GM20000 (cell line): ENCODE measurements around the gene RERGL.

Source experiments
- DNase-seq: peaks from one replicate; pipeline ENCODE4 v3.0.0; 2012; ENCODE audit warnings: low spot score
- TF ChIP-seq, protein P1 (sequence below): IDR thresholded peaks from 2 replicates; pipeline ENCODE4 v1.5.1; 2012; ENCODE audit warnings: mild to moderate bottlenecking, control low read depth; ENCODE audit errors: extremely low read depth, missing control alignments

RERGL gene

DNA sequence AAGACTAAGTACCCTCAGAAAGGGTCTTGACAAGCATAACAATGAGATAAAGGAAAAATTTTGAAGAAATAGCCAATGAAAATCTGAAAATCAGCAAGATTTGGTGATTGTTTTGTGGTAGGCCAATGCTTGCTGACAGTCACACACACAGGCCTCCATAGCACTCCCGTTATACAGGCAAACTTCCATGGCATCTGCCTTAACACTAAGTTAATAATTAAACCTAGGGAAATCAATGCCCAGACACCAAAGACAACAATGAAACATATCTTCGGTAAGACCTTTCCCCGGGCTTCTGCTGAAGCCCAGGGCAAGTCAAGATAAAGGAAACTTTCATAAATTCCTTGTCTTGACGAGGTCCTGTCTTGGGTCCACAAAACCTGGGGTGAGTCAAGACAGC is 18.6 kb upstream of the RERGL start:
- DNase-seq = no peak
- TF ChIP-seq, protein P1, sequence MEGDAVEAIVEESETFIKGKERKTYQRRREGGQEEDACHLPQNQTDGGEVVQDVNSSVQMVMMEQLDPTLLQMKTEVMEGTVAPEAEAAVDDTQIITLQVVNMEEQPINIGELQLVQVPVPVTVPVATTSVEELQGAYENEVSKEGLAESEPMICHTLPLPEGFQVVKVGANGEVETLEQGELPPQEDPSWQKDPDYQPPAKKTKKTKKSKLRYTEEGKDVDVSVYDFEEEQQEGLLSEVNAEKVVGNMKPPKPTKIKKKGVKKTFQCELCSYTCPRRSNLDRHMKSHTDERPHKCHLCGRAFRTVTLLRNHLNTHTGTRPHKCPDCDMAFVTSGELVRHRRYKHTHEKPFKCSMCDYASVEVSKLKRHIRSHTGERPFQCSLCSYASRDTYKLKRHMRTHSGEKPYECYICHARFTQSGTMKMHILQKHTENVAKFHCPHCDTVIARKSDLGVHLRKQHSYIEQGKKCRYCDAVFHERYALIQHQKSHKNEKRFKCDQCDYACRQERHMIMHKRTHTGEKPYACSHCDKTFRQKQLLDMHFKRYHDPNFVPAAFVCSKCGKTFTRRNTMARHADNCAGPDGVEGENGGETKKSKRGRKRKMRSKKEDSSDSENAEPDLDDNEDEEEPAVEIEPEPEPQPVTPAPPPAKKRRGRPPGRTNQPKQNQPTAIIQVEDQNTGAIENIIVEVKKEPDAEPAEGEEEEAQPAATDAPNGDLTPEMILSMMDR = no peak

- TF ChIP-seq, protein P1 = no peak
- DNase-seq = no peak
Observed at GRCh38 chr12:18103624-18104023, 13.6 kb upstream of the RERGL start.

DNA sequence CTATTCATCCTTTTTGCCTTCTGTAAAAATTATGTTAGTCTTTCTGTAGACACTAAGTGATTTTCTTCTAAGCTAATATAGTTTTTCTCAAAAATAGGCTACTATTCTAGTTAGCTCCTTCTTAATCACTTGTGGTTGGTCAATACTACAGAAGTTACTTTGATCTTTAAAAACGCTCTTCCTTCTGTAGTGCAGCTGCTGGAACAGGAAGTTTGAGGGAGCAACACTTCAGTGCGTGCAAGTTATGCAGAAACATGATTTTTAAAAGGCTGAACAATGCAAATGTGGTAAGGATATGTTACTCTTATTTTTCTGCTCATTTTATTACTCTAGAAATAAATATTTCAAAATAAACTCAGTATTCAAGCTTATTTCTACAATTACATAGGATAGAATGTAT is 11.1 kb upstream of the RERGL start:
- TF ChIP-seq, protein P1 = no peak
- DNase-seq = no peak

DNA sequence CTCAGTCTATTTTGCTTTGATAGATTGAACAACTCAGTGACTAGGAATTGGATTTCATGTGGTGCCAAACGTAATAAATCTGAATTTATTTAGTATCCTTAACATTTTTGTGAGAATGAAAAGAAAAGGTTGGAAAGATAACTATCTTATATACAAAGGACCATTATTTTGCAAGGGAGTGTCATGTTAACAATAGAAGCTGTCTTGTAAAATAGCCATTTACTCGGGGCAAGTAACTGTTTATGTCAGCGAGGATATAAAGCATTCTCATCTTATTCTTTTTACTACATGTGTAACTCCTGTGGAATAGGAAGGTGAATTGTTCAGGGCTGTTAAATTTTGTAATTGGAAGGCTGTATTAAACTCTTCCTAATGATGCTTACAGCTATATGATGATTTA is 5.9 kb downstream of the RERGL start:
- TF ChIP-seq, protein P1 = no peak
- no peak for DNase-seq

DNA sequence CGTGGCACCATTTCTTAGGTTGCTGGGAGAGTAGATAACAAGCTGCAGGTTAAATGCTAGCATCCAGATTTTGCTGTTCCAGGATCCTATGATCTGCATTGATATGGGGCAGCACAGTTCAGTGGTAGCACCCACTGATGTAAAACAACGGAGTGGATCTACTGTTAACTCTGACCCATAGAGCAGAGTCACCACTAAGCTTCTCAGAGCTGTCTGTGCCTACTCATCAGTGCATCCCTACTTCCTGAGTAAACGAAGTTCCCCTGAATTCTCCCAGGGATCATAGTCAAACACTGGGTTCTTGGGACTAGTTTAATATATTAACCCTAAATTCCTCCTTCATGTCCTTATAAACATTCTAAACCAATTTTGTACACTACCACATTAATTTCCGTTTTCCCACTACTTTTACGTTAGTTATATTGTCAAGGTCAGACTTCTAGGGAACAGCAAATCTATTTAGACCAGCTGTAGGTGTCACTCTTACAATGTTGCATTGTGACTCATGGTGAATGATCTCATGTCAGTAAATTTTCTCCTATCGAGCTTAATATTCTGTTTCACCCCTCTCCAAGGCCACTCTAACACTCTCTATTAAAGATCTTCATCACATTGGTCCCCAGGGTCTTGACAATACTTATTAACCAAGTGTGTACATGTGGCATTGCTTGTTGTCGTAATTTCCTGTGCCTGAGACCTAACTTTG is 10.3 kb downstream of the RERGL start:
- TF ChIP-seq, protein P1 = no peak
- DNase-seq = no peak

- no peak for DNase-seq
Observed at GRCh38 chr12:18074001-18074400, 16.0 kb downstream of the RERGL start.

DNA sequence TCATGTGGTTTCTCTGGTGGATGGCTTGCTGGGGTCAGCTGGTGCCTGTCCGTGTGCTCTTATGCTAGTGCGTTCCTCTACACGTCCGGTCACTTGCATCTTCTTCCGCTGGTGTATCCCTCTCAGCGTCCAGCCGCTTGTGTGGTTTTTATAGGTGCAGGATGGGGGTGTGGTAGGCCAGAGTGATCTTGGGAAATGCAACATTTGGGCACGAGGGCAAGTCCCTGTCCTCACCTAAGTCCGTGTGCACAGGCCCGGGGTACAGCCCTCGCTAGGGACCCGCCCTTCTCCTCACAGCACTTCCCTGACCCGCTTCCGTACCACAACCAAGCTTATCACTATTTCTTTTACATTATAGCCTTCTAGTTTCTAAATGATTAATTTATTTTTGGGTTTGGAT is 17.3 kb downstream of the RERGL start:
- no peak for DNase-seq
- TF ChIP-seq, protein P1 = no peak

More at GRCh38 chr12:18074001-18074400, 16.0 kb downstream of the RERGL start:
- TF ChIP-seq, protein P1 = no peak
